Measurements from ENCODE around the gene SOCS6. TPM values are rescaled to one million over a fixed set of nuclear protein-coding genes. Genes with fewer than 3 reads are reported as not detected.
A peak's percentile ranks its signal among the peaks of the same experiment; 100 is the strongest.

The SOCS6 gene
- total and polyA plus RNA-seq, 2 donors (not counting 1 experiment from before 2014, with no cell fraction given) = 0.25 to 0.99 TPM

DNA sequence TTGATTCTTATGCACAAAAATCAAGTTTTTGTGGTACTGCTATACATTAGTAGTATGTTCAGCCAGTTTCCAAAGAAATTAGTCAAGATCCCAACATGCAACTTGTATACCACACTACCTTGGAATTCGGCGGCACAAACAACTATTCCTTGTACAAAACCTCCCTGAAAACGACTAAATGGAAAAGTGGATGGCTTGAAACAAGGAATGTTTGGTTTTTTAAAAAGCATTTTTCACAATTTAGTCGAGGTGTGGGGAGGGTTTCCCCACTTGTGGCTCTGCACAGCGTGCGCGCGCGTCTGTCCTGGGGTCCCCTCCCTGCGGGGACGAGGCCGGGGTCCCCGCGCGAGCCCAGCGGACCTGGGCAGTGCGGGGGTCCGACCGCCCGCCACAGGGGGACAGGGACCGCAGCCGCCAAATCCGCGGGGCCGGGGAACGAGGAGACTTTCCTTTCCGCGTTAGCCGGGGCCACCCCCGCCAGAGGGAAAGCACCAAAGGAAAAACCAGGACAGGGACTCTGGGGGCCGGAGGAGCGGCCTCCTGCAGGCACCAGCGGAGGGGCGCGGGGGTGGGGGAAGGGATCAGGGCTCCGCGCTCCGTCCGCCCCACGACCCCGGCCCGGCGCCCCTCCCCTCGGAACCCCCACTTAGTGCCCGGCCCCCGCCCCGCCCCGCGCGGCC, 534 bp upstream of the SOCS6 start:
- WGBS (ENCODE audit: insufficient coverage) = 2% methylated on average over 47 of the region's 50 CpGs
- peak overlapping the region; percentile 28 for H2AFZ ChIP-seq (ENCODE audit: insufficient read depth, low read depth, low read length, poor library complexity, severe bottlenecking)
- ChIA-PET POLR2A (no interaction called here), CTCF (no interaction called here)
- peaks cover 0 to 7% (median 6%) of the 10 kb centered on the region in 4 experiments for H3K27me3 ChIP-seq (replicated peaks in 1 of 4; ENCODE audit: control extremely low read depth in 1 of 4, control insufficient read depth in 3 of 4, insufficient read depth in 4 of 4, low read length in 3 of 4)
- intact Hi-C loops (cut with micrococcal nuclease) = no loop called here
- peaks cover 13% of the 10 kb centered on the region for H3K4me1 Mint-ChIP-seq
- H4K20me1 ChIP-seq (ENCODE audit: control insufficient read depth, insufficient read depth, low read length, poor library complexity, severe bottlenecking) = no peaks in the 10 kb centered on the region
- peak; percentile 10 for DNase-seq
- peak overlapping the region; percentile 66 for H3K4me3 Mint-ChIP-seq
- TF ChIP-seq, protein P1, sequence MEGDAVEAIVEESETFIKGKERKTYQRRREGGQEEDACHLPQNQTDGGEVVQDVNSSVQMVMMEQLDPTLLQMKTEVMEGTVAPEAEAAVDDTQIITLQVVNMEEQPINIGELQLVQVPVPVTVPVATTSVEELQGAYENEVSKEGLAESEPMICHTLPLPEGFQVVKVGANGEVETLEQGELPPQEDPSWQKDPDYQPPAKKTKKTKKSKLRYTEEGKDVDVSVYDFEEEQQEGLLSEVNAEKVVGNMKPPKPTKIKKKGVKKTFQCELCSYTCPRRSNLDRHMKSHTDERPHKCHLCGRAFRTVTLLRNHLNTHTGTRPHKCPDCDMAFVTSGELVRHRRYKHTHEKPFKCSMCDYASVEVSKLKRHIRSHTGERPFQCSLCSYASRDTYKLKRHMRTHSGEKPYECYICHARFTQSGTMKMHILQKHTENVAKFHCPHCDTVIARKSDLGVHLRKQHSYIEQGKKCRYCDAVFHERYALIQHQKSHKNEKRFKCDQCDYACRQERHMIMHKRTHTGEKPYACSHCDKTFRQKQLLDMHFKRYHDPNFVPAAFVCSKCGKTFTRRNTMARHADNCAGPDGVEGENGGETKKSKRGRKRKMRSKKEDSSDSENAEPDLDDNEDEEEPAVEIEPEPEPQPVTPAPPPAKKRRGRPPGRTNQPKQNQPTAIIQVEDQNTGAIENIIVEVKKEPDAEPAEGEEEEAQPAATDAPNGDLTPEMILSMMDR (IDR thresholded peaks at IDR 0.05) = no peak
- no peak for TF ChIP-seq EZH2 (IDR thresholded peaks at IDR 0.05; ENCODE audit: borderline replicate concordance, insufficient read depth, low read depth, low read length, poor library complexity, severe bottlenecking)
- H3K4me3 ChIP-seq (ENCODE audit: control extremely low read depth in 1 of 5, extremely low read depth in 1 of 5, insufficient read depth in 1 of 5, low read depth in 2 of 5, low read length in 4 of 5) = peak overlapping the region in 2 of 5 experiments; percentile 17 to 25
- no peak overlapping the region for H3K9ac ChIP-seq (ENCODE audit: low read length)
- ATAC-seq (ENCODE audit: low read depth) = peak; percentile 12
- no peak overlapping the region for H3K27ac Mint-ChIP-seq
- H3K9me3 ChIP-seq (ENCODE audit: control extremely low read depth in 1 of 3, control insufficient read depth in 2 of 3, insufficient read depth in 1 of 3, low read length in 2 of 3) = no peaks in the 10 kb centered on the region
- H3K9me3 Mint-ChIP-seq (ENCODE audit: insufficient read depth) = no peaks in the 10 kb centered on the region
- peak overlapping the region; percentile 71 for H3K4me2 ChIP-seq (replicated peaks; ENCODE audit: low read depth, low read length, poor library complexity, severe bottlenecking)
- no peaks in the 10 kb centered on the region for H3K36me3 ChIP-seq (replicated peaks in 1 of 2; ENCODE audit: control extremely low read depth in 1 of 2, control insufficient read depth in 1 of 2, extremely low read depth in 1 of 2, insufficient read depth in 2 of 2, low read length in 1 of 2)
- H3K27ac ChIP-seq (ENCODE audit: low read length in 2 of 2) = no peak overlapping the region
- peaks cover 32% of the 10 kb centered on the region for H3K27me3 Mint-ChIP-seq
- no peaks in the 10 kb centered on the region for H3K79me2 ChIP-seq (ENCODE audit: control insufficient read depth, insufficient read depth, low read length)
- H3K4me1 ChIP-seq (ENCODE audit: control insufficient read depth in 2 of 2, insufficient read depth in 2 of 2, low read length in 2 of 2) = peaks cover 5 to 9% of the 10 kb centered on the region in 2 donors

Measured in B cell (primary cell).